ELF-1 (cell line): ENCODE measurements around the gene TMEM164.

Source experiments
- DNase-seq: peaks from one replicate; pipeline ENCODE4 v3.0.0-alpha.2; 2016; ENCODE audit warnings: low read depth, low spot score

The TMEM164 gene

GRCh38 chrX:110204986-110205385 lies 202.1 kb downstream of the TMEM164 start:
- no peak for DNase-seq

GRCh38 chrX:110208092-110208491 lies 205.2 kb downstream of the TMEM164 start:
- no peak for DNase-seq

DNA sequence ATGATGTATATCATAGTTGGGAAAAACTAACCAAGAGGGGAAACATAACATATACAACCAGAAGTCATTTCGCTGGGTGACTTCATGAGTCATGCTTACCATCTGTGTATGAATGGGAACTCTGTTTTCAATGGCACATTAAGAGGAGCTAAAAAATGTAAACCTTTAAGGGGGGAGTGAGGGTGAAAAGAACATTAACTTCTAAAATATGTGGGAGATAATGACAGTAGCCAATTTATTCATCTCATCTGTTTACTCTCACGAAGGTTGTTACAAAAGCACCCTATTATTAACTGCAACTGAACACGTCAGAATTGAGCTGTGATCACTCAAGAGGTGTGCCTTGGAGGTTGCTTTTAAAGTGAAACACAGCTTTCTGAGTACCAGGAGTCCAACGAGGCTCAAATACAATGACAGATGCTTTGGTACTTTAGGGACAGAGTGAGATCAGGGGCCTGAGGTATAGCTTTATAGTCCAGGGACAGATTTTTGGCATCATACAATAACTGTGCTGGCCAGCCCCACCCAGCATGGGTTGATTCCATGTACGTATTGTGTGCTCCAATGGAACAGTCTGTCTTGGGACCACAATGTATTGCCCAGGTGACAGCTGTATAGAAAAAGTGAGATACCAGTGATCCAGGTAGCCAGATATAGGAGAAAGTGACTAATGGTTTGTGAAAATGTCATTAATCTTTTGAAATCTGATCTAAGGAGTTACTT lies 207.7 kb downstream of the TMEM164 start:
- no peak for DNase-seq

GRCh38 chrX:110211340-110211739 lies 208.4 kb downstream of the TMEM164 start:
- no peak for DNase-seq

DNA sequence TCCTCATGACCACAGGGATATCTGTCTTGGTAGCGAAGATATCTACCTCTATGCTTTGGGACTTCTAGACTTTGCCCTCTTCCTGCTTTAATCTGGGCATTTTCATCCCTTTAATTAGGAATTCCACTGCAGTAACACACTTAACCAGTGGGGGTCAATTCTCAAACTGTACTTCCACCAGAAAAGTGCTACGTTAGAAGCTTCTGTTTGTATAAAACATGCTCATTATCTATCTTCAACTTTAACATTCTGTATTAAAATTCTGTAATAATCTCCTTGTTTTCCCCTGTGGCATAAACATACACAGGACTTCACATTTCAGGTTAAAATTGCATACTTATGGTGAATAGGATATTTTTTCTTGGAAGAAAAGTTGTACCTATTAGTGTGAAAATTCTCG lies 209.4 kb downstream of the TMEM164 start:
- no peak for DNase-seq

- DNase-seq: no peak
Observed at GRCh38 chrX:110213183-110213582, 210.3 kb downstream of the TMEM164 start.

- no peak for DNase-seq
Observed at GRCh38 chrX:110214684-110215083, 211.8 kb downstream of the TMEM164 start.

GRCh38 chrX:110215411-110215810 lies 212.5 kb downstream of the TMEM164 start:
- no peak for DNase-seq

DNA sequence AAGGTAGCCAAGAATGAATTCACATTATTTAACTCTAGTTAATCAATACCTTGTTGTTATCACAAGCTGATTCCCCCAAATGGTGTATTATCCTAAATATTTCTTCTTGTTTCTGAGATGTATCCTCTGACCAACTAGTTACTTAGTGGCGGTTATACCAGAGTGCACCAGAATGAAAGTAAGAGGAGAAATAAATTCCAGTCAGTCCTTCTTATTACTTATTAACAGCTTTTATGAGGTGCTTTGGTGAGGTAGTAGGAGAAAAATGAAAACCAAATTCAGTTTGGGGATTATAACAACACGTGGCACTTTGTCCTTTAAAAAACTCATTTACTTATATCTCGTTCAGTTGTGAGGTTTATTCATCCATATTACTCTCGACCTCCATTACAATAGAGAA lies 213.1 kb downstream of the TMEM164 start:
- DNase-seq: no peak

- DNase-seq: no peak
Observed at GRCh38 chrX:110218591-110218990, 215.7 kb downstream of the TMEM164 start.

DNA sequence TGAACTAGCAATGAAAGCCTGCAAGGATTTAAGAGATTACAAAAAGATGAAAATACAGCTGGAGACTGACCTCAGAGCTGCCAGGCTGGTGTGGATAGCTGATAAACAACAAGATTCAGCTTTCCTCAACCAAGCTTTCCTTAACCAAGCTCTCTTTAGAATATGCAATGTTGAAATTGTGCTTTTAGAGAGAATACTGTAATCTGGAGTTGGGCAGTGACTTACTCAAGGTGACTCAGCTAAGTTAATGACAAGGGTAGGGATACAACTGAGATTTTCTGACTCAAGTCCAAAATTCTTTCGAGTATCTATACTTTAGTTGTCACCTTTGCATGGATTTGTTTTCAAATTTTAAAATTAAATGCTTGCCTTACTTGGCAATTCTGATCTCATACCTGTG lies 217.0 kb downstream of the TMEM164 start:
- no peak for DNase-seq

- no peak for DNase-seq
Observed at GRCh38 chrX:110222497-110223257, 219.8 kb downstream of the TMEM164 start.

DNA sequence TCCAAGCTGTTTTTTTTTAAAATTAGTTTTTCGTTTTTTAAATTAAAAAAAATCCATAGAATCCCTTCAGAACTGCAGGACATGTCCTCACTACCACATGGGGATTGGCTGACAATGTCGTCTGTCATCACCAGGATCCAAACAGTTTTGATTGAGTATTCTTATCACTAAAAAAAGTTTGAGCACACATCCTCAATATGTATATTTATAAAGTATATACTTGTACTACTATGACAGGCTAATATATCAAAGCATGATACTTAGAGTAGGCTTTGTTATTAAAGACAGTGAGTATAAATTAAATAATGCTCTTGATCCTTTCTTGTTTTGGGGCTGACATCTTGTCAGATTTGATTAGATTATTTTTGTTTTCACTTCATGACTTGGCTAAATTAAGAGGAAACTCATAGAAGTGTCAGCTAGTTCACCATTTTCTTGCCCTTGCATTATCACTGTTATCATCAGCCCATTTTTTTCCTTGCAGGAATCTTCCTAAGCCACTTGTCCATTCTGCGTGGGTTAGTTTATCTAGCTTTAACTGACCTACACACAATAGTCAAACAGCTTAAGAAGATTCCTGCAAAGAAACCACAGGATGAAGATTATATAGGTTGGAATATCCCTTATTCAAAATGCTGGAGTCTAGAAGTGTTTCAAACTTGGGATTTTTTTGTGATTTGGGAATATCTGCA lies 222.2 kb downstream of the TMEM164 start:
- DNase-seq: no peak

DNA sequence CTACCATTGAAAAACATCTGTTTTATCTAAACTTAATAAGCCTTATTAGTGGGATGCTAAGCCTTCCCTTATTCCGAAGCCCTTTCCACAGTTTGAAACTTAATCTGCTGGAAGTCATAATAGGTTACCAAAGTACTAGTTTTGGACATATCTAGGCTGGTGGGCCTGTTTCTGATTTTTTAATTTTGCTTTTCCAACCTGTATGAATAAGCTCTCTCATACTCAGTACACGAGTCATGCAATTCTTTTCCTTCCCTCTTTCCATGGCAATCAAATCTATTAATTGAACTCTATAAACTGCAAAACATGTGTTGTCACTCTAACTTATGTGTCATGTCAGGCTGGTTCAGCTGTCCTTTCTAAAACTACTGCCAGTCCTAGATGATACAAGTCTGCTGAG lies 224.0 kb downstream of the TMEM164 start:
- DNase-seq: no peak
